Heart left ventricle (tissue), 16 donors: ENCODE measurements around the gene MVK. TPM values are rescaled to one million over a fixed set of nuclear protein-coding genes. Genes with fewer than 3 reads are reported as not detected.

Source experiments
- ATAC-seq, 4 donors: fragments of 200-7000 bp; cut with Tn5 transposase; one replicate each; pipeline ENCODE4 v1.9.1; 2020 to 2022; ENCODE audit warnings: moderate library complexity in 4 of 4, mild to moderate bottlenecking in 3 of 4, moderate number of reproducible peaks in 1 of 4
- DNase-seq, 5 donors: peaks; one replicate each; pipeline ENCODE4 v3.0.0-alpha.2; 2020
- H3K27ac ChIP-seq, 12 donors: fragments of 200-600 bp; sonication (generic) in 4 of 12; one replicate each; pipeline versions ENCODE4 v1.5.0 to v1.8.0; 2016 to 2022; ENCODE audit warnings: mild to moderate bottlenecking in 2 of 12
- H3K27me3 ChIP-seq, 9 donors: fragments of 200-600 bp; sonication (generic) in 2 of 9; one replicate each; pipeline versions ENCODE4 v1.5.1 to v1.8.0; 2016 to 2022; ENCODE audit warnings: mild to moderate bottlenecking in 3 of 9
- H3K36me3 ChIP-seq, 9 donors: fragments of 200-600 bp; sonication (generic) in 2 of 9; one replicate each; pipeline versions ENCODE4 v1.5.0 to v1.8.0; 2018 to 2022; ENCODE audit warnings: mild to moderate bottlenecking in 2 of 9
- H3K4me1 ChIP-seq, 12 donors: fragments of 200-600 bp; sonication (generic) in 4 of 12; one replicate each; pipeline versions ENCODE4 v1.5.0 to v1.8.0; 2016 to 2022; ENCODE audit warnings: mild to moderate bottlenecking in 3 of 12
- H3K4me3 ChIP-seq, 12 donors: fragments of 200-600 bp; sonication (generic) in 4 of 12; one replicate each; pipeline versions ENCODE4 v1.5.0 to v1.8.0; 2017 to 2022; ENCODE audit warnings: mild to moderate bottlenecking in 9 of 12, moderate library complexity in 4 of 12
- H3K9me3 ChIP-seq, 12 donors: fragments of 200-600 bp; sonication (generic) in 4 of 12; one replicate each; pipeline versions ENCODE4 v1.5.0 to v1.8.0; 2016 to 2022; ENCODE audit warnings: mild to moderate bottlenecking in 1 of 12
- CTCF ChIP-seq, 12 donors: fragments of 200-600 bp; sonication (generic) in 4 of 12; IDR thresholded peaks; one replicate each; pipeline versions ENCODE4 v1.5.0 to v1.8.0; 2018 to 2022; ENCODE audit warnings: antibody characterized with exemption in 12 of 12, mild to moderate bottlenecking in 5 of 12
- POLR2A ChIP-seq, 2 donors: fragments of 450-650 bp; IDR thresholded peaks; one replicate each; pipeline ENCODE4 v1.6.1; 2017; ENCODE audit warnings: antibody characterized with exemption in 2 of 2, mild to moderate bottlenecking in 2 of 2, moderate library complexity in 2 of 2
- WGBS, 4 donors: extraction: QIAGEN DNeasy Blood & Tissue Kit in 2 of 4; methylation state at CpG; one replicate each; pipeline versions ENCODE4 v1.1.5 to v1.1.7; 2013 to 2018; 5-methylcytosine and 5-hydroxymethylcytosine counted together
- intact Hi-C, 10 donors: fragments of 100-400 bp; cut with DNase I; formaldehyde crosslinking; loops; one replicate each; pipeline versions ENCODE4 v1.11.1 to v1.14.2; 2022
- polyA plus RNA-seq, 2 donors: library from polyadenylated mRNA; stranded (reverse); fragments of 200-250 nt; gene quantifications; one replicate each; pipeline ENCODE4 v1.2.3, GENCODE V29; 2013
- total RNA-seq, 9 donors: library from RNA; depleted of rRNA in 2 of 9; stranded (reverse); fragments of >200 nt in 2 of 9; fragmentation: NEBNext Ultra II Directional in 3 of 9; extraction: Animal tissue kit (Norgen Biotek cat#: 25700) in 3 of 9; gene quantifications; one replicate each; pipeline versions ENCODE4 v1.1.0 to v1.2.4, GENCODE V29; 2016 to 2023
- donor health status: ischemic (EF 13 %, LVEDD 7.1; RV severe dilation, severe dysfunction).
- donor health status: healthy with polysubstance abuse.
- donor health status: DM: no; HTN: yes; CAD: no.
- donor health status: DM: no; HTN: no; CAD: no.
- donor health status: ischemic (EF 25% LVEDD 6.9; RV normal size, moderate dysfunction).
- donor health status: ischemic (EF 25% LVEDD 5.7; RV mildly dilated, moderate dysfunction).
- donor health status: healthy.
- donor health status: DM: yes; HTN: yes; CAD: no.
- donor health status: ischemic (EF 35%, LVEDD 5.7; RV mildly dilated, moderate dysfunction).
- donor health status: nonischemic (EF 11% LVEDD 7.7; RV severe dilation, severe dysfunction).
- donor health status: DM: yes; HTN: yes; CAD: no.
- donor health status: PGD.
- donor health status: ischemic (EF 29% LVEDD 5.4; RV normal size, mild dysfunction).
- donor health status: nonischemic (EF 23%, LVEDD 6.1; RV moderate dilation, normal function).

MVK gene
- total and polyA plus RNA-seq, 11 donors = 7.9 to 14.9 (median 10.1) TPM

GRCh38 chr12:109568486-109568885 is 5.1 kb upstream of the MVK start:
- Histone ChIP-seq H3K4me3 (no peak overlapping the region), H3K4me1 (peaks cover 0 to 25% (median 11%) of the 10 kb centered on the region in 12 donors), H3K9me3 (no peaks in the 10 kb centered on the region), H3K27ac (peak overlapping the region in 1 of 12 donors; percentile 9), H3K27me3 (no peaks in the 10 kb centered on the region), H3K36me3 (peaks cover 0 to 68% (median 55%) of the 10 kb centered on the region in 9 donors)
- no peak for ATAC-seq
- no peak for TF ChIP-seq POLR2A (IDR thresholded peaks at IDR 0.05)
- TF ChIP-seq CTCF (IDR thresholded peaks at IDR 0.05) = no peak
- DNase-seq = no peak
- intact Hi-C loops = no loop called here
- 83 to 93% (median 89%) methylated on average over 7 of the region's 7 CpGs for WGBS, 4 donors

- 90 to 94% (median 91%) methylated on average over 5 of the region's 5 CpGs for WGBS, 4 donors
- intact Hi-C loops = loop anchor here in 3 of 10 donors (5.0 kb wide), 4 partner anchors 50 to 145 kb away; partner anchors contain the start of genes KCTD10 (in 1 of the 3) and UBE3B (in 1 of the 3)
- H3K27ac ChIP-seq = no peak overlapping the region
These were observed 1.7 kb upstream of the MVK start for GRCh38 chr12:109571773-109572505.

GRCh38 chr12:109572506-109572845 is 1.1 kb upstream of the MVK start:
- H3K4me1 ChIP-seq = peaks cover 0 to 26% (median 18%) of the 10 kb centered on the region in 12 donors
- ATAC-seq (no peak), DNase-seq (no peak)
- intact Hi-C loops = loop anchor here in 3 of 10 donors (5.0 kb wide), 4 partner anchors 50 to 145 kb away; partner anchors contain the start of genes KCTD10 (in 1 of the 3) and UBE3B (in 1 of the 3)
- H3K27me3 ChIP-seq = no peaks in the 10 kb centered on the region
- H3K9me3 ChIP-seq = no peaks in the 10 kb centered on the region
- H3K27ac ChIP-seq = peak overlapping the region in 9 of 12 donors; percentile 72 to 92 (median 82)
- no peak for TF ChIP-seq POLR2A (IDR thresholded peaks at IDR 0.05)
- no peak for TF ChIP-seq CTCF (IDR thresholded peaks at IDR 0.05)
- peaks cover 0 to 59% (median 42%) of the 10 kb centered on the region in 9 donors for H3K36me3 ChIP-seq
- peak overlapping the region in 10 of 12 donors; percentile 60 to 93 (median 73) for H3K4me3 ChIP-seq
- WGBS, 4 donors = 55 to 79% (median 73%) methylated on average over 3 of the region's 3 CpGs

More at GRCh38 chr12:109571773-109572505, 1.7 kb upstream of the MVK start:
- no peaks in the 10 kb centered on the region for H3K27me3 ChIP-seq
- H3K9me3 ChIP-seq = no peaks in the 10 kb centered on the region
- peaks cover 0 to 26% (median 18%) of the 10 kb centered on the region in 12 donors for H3K4me1 ChIP-seq
- H3K36me3 ChIP-seq = peaks cover 0 to 59% (median 42%) of the 10 kb centered on the region in 9 donors
- no peak for ATAC-seq
- peak overlapping the region in 1 of 12 donors; percentile 67 for H3K4me3 ChIP-seq
- no peak for DNase-seq
- TF ChIP-seq CTCF (IDR thresholded peaks at IDR 0.05) (no peak), POLR2A (IDR thresholded peaks at IDR 0.05) (no peak)

- DNase-seq (no peak), ATAC-seq (no peak)
- Histone ChIP-seq H3K4me3 (peak overlapping the region; percentile 60 to 93 (median 74)), H3K4me1 (peaks cover 0 to 26% (median 18%) of the 10 kb centered on the region in 12 donors), H3K36me3 (peaks cover 0 to 59% (median 46%) of the 10 kb centered on the region in 9 donors), H3K27me3 (no peaks in the 10 kb centered on the region), H3K9me3 (no peaks in the 10 kb centered on the region), H3K27ac (peak overlapping the region in 10 of 12 donors; percentile 42 to 92 (median 68))
- 1% methylated on average over 9 to 13 of the region's 13 CpGs for WGBS, 4 donors
- TF ChIP-seq CTCF (IDR thresholded peaks at IDR 0.05) (no peak), POLR2A (IDR thresholded peaks at IDR 0.05) (no peak)
- intact Hi-C loops = loop anchor here in 4 of 10 donors (1.0 to 5.0 kb wide), 5 partner anchors 52 to 147 kb away; partner anchors contain the start of genes KCTD10 (in 1 of the 4) and UBE3B (in 1 of the 4)
These were observed 285 bp downstream of the MVK start for GRCh38 chr12:109573914-109574244.
